Urinary bladder (tissue), 4 donors: Measurements from ENCODE around the gene TERC. TPM values are rescaled to one million over a fixed set of nuclear protein-coding genes. Genes with fewer than 3 reads are reported as not detected.
"Not testable (repeated sequence)": the region's sequence is repeated elsewhere in the genome, so short reads cannot be mapped to it uniquely, and the experiment has no call there.

Experiments
- DNase-seq: peaks from one replicate; pipeline ENCODE4 v3.0.0-alpha.2; 2015; ENCODE audit errors: extremely low spot score
- H3K27ac ChIP-seq: one replicate; pipeline ENCODE4 v1.5.1; 2013; ENCODE audit warnings: low read depth, mild to moderate bottlenecking, moderate library complexity
- H3K36me3 ChIP-seq: one replicate; pipeline ENCODE4 v1.6.1; 2013; ENCODE audit warnings: mild to moderate bottlenecking, moderate library complexity; ENCODE audit not compliant: insufficient read depth
- H3K4me1 ChIP-seq: one replicate; pipeline ENCODE4 v1.6.1; 2013; ENCODE audit warnings: mild to moderate bottlenecking, moderate library complexity; ENCODE audit not compliant: insufficient read depth
- H3K4me3 ChIP-seq: one replicate; pipeline ENCODE4 v1.5.1; 2013; ENCODE audit warnings: low read depth, low read length
- WGBS: extraction: QIAGEN DNeasy Blood & Tissue Kit; methylation state at CpG from one replicate; pipeline ENCODE4 v1.1.7; 2013; 5-methylcytosine and 5-hydroxymethylcytosine counted together
- polyA plus RNA-seq: library from polyadenylated mRNA; stranded (reverse); fragments of 200-250 nt; gene quantifications from one replicate; pipeline ENCODE4 v1.2.3, GENCODE V29; 2013
- small RNA-seq: library from RNA; depleted of rRNA; stranded (forward); fragments of <200 nt; gene quantifications from one replicate; pipeline ENCODE3, GENCODE V24; 2014
- total RNA-seq: library from RNA; depleted of rRNA; stranded (reverse); fragments of >200 nt; gene quantifications from one replicate; pipeline ENCODE4 v1.2.3, GENCODE V29; 2014
- donor health status: healthy with polysubstance abuse.
- donor health status: healthy.

Gene TERC
- total and polyA plus RNA-seq, 2 donors = 108 TPM; not detected in 1

GRCh38 chr3:169755488-169755887, 9.4 kb downstream of the TERC start:
- no peak overlapping the region for H3K4me3 ChIP-seq
- H3K36me3 ChIP-seq = no peaks in the 10 kb centered on the region
- no peak overlapping the region for H3K27ac ChIP-seq
- 60% methylated on average over 2 of the region's 2 CpGs for WGBS
- no peak for DNase-seq
- H3K4me1 ChIP-seq = no peaks in the 10 kb centered on the region

DNA sequence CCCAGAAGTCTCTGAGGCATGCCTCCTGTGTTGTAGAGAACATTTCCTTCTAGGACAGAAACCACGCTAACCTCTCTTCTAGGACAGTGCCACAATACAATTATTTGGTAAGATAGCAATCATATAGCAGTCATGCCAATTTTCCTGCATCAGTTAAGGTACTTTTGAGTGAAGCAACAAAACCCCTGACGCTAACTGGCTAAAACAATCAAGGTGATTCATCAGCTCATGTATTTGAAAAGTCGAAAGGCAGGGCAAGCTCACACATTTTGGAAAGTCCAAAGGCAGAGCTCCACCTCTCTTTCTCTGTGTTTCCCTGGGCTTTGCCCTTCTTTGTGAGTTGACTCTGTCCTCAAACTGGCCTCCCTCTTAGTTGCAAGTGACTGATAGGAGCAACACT, 10.1 kb downstream of the TERC start:
- H3K4me3 ChIP-seq = no peak overlapping the region
- WGBS = 84% methylated on average over 3 of the region's 3 CpGs
- no peak for DNase-seq
- no peak overlapping the region for H3K27ac ChIP-seq
- H3K4me1 ChIP-seq = no peaks in the 10 kb centered on the region
- H3K36me3 ChIP-seq = no peaks in the 10 kb centered on the region

GRCh38 chr3:169751875-169752274, 13.0 kb downstream of the TERC start:
- Histone ChIP-seq H3K36me3 (no peaks in the 10 kb centered on the region), H3K27ac (no peak overlapping the region), H3K4me1 (no peaks in the 10 kb centered on the region), H3K4me3 (no peak overlapping the region)
- 68% methylated on average over 2 of the region's 2 CpGs for WGBS
- DNase-seq = no peak

GRCh38 chr3:169750665-169751064, 14.2 kb downstream of the TERC start:
- DNase-seq = no peak
- no peak overlapping the region for H3K4me3 ChIP-seq
- no peaks in the 10 kb centered on the region for H3K4me1 ChIP-seq
- H3K36me3 ChIP-seq = no peaks in the 10 kb centered on the region
- WGBS = 50% methylated on average over 2 of the region's 2 CpGs
- no peak overlapping the region for H3K27ac ChIP-seq

DNA sequence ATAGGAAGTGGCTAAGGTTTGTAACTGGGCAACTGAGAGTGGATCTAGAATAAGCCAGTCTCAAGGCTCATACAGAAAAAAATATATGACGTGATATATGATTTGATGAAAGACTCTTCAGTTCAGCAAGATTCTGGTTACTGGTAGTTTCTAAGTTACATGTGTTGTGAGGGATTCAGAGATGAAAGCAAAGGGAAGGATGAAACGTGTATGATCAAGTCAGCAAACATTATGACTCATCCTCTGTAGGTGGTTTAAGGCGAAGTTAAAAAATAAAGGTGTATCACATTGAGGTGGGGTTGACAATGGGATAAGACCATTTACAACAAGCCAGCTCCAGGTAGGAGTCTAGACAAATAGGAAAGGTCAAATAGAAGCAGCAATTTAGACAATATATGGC, 16.2 kb downstream of the TERC start:
- Histone ChIP-seq H3K4me3 (no peak overlapping the region), H3K4me1 (no peaks in the 10 kb centered on the region), H3K36me3 (no peaks in the 10 kb centered on the region), H3K27ac (no peak overlapping the region)
- DNase-seq = no peak
- WGBS = 68% methylated on average over 3 of the region's 3 CpGs

DNA sequence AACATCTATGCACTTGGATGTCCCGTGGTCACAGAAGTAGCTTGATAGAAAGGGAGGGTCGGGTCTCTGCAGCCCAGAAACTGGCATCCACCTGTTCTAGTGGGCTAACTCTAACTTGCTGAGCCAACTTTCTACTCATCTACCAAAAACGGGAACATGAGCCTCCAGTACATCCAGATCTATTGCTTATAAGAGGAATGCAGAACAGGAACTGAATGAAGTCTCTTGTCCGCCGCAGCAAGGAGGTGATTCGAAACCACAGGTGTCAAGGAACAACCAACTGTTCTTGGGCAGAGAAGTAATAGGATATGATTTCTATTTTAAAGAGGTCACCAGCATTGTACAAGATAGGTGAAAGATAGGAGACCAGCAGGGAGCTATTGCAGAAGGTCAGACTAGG, 17.9 kb downstream of the TERC start:
- no peak overlapping the region for H3K4me3 ChIP-seq
- H3K4me1 ChIP-seq = no peaks in the 10 kb centered on the region
- DNase-seq = no peak
- no peak overlapping the region for H3K27ac ChIP-seq
- H3K36me3 ChIP-seq = no peaks in the 10 kb centered on the region
- WGBS = 54% methylated on average over 6 of the region's 6 CpGs

DNA sequence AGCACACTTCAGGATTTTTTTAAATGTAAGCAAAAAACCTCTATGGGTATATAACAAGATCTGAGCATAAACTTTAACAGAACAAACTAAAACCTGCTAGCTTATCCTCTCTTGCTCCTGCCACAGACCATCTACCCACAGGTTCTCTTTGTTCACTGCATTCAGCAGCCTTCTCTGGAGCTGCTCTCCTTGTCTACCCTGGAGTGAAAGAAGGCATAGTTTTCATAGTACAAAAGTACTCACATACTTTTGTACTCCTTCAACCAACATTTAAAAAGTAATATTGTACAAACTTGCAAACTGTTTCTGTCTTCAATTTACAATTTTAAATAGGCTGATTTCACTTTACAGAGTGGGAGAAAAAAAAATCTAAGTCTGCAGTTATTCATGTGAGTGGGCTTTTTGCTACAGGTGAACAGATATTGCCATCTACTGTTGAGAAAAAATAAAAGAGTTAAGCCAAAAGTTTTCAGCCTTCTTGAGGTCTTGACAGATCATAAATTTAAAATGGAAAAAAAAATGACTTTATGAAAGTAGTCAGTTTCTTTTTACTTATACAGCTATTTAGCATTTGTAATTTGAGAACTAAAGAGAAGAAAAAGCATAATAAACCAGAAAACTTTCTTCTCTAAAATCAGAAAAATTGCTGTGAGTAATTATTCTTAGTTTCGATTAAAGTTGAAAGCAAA, 20.4 kb downstream of the TERC start:
- Histone ChIP-seq H3K4me1 (no peaks in the 10 kb centered on the region), H3K36me3 (no peaks in the 10 kb centered on the region), H3K4me3 (no peak overlapping the region), H3K27ac (no peak overlapping the region)
- 0% methylated on average over 1 of the region's 1 CpG for whole genome bisulfite sequencing
- no peak for DNase-seq

DNA sequence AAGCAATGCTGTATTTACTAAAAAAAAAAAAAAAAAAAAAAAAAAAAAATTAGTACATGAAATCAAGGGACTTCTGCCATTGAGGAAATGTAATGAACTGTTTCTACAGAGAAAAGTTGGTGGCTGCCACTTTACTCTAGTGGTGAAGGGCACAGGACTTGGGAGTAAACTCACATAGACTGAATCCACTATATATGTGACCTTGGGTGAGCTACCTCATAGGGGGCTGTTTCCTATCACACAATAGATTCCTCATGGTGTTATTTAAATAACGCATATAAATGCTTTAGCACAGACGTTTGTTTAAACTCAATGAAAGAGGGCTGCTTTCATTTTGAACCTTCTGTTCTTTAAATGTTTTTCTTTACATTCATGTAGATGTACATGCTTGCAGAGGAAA, 25.8 kb downstream of the TERC start:
- no peak overlapping the region for H3K4me3 ChIP-seq
- no peak for DNase-seq
- H3K36me3 ChIP-seq = no peaks in the 10 kb centered on the region
- 51% methylated on average over 2 of the region's 2 CpGs for WGBS
- H3K4me1 ChIP-seq = no peaks in the 10 kb centered on the region
- no peak overlapping the region for H3K27ac ChIP-seq

- DNase-seq, H3K4me3 ChIP-seq, H3K36me3 ChIP-seq, H3K27ac ChIP-seq, H3K4me1 ChIP-seq: not testable (repeated sequence)
Measured at GRCh38 chr3:169731857-169732256, 33.0 kb downstream of the TERC start.

DNA sequence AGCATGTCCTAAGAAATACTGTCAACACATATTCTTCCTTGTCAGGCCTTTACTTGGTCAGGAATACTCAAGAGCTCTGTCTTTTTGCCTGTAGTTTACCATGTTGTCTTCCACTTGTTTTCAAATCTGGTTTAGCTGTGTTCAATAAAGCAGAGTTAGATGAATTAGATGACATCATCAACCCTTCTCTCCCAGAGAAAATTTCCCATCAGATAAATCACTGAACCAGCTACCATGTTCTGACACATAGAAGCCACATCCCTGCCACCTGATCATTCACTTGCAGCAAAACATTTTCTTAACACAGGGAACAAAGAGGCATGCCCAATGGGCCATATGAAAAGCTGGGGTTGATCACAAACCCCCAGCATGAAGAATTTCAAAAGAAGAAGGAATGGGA, 42.1 kb downstream of the TERC start:
- Histone ChIP-seq H3K4me1 (no peaks in the 10 kb centered on the region), H3K36me3 (no peaks in the 10 kb centered on the region), H3K27ac (no peak overlapping the region), H3K4me3 (no peak overlapping the region)
- no peak for DNase-seq

- 97% methylated on average over 3 of the region's 4 CpGs for WGBS
- DNase-seq, H3K4me1 ChIP-seq, H3K36me3 ChIP-seq, H3K27ac ChIP-seq, H3K4me3 ChIP-seq: not testable (repeated sequence)
Measured at GRCh38 chr3:169718415-169718814, 46.4 kb downstream of the TERC start.

Small RNAs within 50 kb of the gene (small RNA-seq; reads per million reads assigned to genes)
- gene RNU6-637P = not detected

Other genes starting within 250 kb of the TERC start
- gene MECOM, start 101.3 kb downstream of the TERC start, total RNA-seq = 74.4 TPM
- 14.5 TPM for gene MECOM, start 101.3 kb downstream of the TERC start, polyA plus RNA-seq
- 3.3 TPM for gene ACTRT3, start 4.5 kb upstream of the TERC start, total RNA-seq
- 2.4 TPM for gene ACTRT3, start 4.5 kb upstream of the TERC start, polyA plus RNA-seq
- 50.8 TPM for gene MYNN, start 8.3 kb upstream of the TERC start, total RNA-seq
- 11.9 TPM for gene MYNN, start 8.3 kb upstream of the TERC start, polyA plus RNA-seq
- not detected for gene LRRIQ4, start 47.8 kb upstream of the TERC start, total RNA-seq
- not detected for gene LRRIQ4, start 47.8 kb upstream of the TERC start, polyA plus RNA-seq
- gene LRRC34, start 47.8 kb upstream of the TERC start, total RNA-seq = 14.7 TPM
- gene LRRC34, start 47.8 kb upstream of the TERC start, polyA plus RNA-seq = 2.0 TPM
- gene LRRC31, start 104.9 kb upstream of the TERC start, total RNA-seq = not detected
- gene LRRC31, start 104.9 kb upstream of the TERC start, polyA plus RNA-seq = not detected
- gene SAMD7, start 146.5 kb upstream of the TERC start, total RNA-seq = not detected
- gene SAMD7, start 146.5 kb upstream of the TERC start, polyA plus RNA-seq = not detected
- 78.9 TPM for gene SEC62, start 201.7 kb upstream of the TERC start, total RNA-seq
- gene SEC62, start 201.7 kb upstream of the TERC start, polyA plus RNA-seq = 65.5 TPM